Measurements from ENCODE around the gene RELN.
"Not testable (repeated sequence)": the region's sequence is repeated elsewhere in the genome, so short reads cannot be mapped to it uniquely, and the experiment has no call there.

Gene RELN

DNA sequence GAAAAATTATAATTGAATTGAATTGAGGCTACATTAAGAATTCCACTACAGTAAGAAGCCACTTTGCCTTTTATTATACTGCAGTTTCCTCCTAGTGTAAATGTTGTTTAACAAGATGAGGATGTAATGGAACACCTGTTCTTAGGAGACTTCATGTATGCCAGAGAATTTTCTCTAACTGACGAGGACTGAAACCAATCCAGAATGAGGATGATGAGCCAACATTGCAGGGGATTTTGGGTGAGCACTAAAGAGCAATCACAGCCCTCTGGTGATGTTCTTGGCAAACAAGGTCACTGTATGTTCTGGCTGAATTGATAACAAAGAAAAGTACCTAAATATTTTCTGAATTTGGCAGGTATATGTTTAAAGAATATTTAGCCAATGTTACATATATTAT is 60.9 kb downstream of the RELN start:
- no peak for TF ChIP-seq Cebpa-rat (IDR thresholded peaks at IDR 0.05)
- no peak overlapping the region for H3K9ac ChIP-seq
- no peaks in the 10 kb centered on the region for H4K20me1 ChIP-seq

DNA sequence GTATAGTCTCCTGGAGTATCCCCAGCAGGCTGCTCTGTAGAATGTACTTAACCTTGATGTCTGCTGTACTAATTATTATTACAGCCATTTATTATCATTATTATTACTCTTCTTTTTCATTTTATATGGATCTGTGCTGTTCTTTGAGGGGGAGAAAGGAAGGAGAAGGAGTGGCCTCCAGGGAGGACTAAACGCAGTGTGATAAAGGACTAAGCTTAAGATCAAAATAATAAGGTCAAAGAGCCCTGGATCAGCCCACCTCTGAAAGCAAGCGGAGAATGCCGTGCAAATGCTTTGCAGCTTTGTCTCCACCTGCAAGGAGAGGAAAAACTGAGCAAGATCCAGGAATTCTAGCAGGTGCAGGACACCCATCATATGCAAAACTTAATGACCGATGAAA is 65.3 kb downstream of the RELN start:
- no peak overlapping the region for H3K9ac ChIP-seq
- H3K36me3 ChIP-seq = no peaks in the 10 kb centered on the region
- no peak for TF ChIP-seq Cebpa-rat (IDR thresholded peaks at IDR 0.05)
- no peak overlapping the region for H3K27ac ChIP-seq
- H3K4me2 ChIP-seq = no peak overlapping the region
- no peaks in the 10 kb centered on the region for H4K20me1 ChIP-seq
- H3K4me1 ChIP-seq = no peaks in the 10 kb centered on the region
- no peaks in the 10 kb centered on the region for H3K9me3 ChIP-seq
- no peaks in the 10 kb centered on the region for H3K27me3 ChIP-seq
- no peak overlapping the region for H3K4me3 ChIP-seq

More for the DNA sequence above, 60.9 kb downstream of the RELN start:
- no peak overlapping the region for H3K4me2 ChIP-seq
- no peaks in the 10 kb centered on the region for H3K27me3 ChIP-seq
- H3K4me3 ChIP-seq = no peak overlapping the region
- no peaks in the 10 kb centered on the region for H3K9me3 ChIP-seq
- H3K36me3 ChIP-seq = no peaks in the 10 kb centered on the region
- H3K27ac ChIP-seq = no peak overlapping the region
- H3K4me1 ChIP-seq = 0 out of 2 replicates have a peak, but pooled peaks cover 5% of the 10 kb centered on the region

DNA sequence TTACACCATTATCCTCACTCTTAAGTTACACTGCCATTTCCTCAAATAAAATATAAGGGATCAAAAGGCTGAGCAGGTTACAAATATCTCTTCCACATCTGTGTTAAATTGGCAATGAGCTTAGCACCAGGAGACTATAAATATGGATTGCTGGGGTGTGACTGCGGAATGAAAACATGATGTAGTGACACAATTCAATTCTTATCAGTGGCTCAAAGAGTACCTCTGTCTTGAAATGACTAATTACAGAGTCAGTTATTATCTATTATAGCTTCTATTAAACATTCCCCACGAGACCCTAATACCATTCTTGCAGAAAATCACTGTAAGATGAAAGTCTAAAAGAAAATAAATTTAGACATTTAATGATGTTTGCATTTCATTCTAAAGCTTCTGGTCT is 67.1 kb downstream of the RELN start:
- TF ChIP-seq Cebpa-rat (IDR thresholded peaks at IDR 0.05) = no peak
- H3K36me3 ChIP-seq = no peaks in the 10 kb centered on the region
- H3K4me1 ChIP-seq = no peaks in the 10 kb centered on the region
- H4K20me1 ChIP-seq = no peaks in the 10 kb centered on the region
- H3K27me3 ChIP-seq = no peaks in the 10 kb centered on the region
- no peaks in the 10 kb centered on the region for H3K9me3 ChIP-seq
- no peak overlapping the region for H3K4me2 ChIP-seq
- no peak overlapping the region for H3K9ac ChIP-seq
- H3K4me3 ChIP-seq = no peak overlapping the region
- H3K27ac ChIP-seq = no peak overlapping the region

DNA sequence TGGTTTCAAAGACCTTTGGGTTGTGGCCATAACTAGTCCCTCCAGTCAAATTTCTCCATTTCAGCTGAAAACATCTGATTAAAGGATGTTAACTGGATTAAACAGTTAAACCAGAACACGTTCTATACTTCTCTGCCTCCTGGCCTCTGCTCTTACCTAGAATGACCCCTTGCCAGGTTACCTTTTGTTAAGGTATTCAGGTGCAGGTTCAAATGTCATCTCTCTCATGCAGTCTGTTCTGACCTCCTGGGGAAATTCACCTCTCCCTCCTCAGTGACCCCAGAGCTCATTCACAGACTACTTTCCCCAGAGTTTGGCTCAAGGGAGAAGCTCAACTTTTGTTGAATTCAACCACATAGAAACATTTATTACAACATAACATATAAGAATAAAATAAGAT is 67.8 kb downstream of the RELN start:
- H3K4me1 ChIP-seq = no peaks in the 10 kb centered on the region
- H3K27me3 ChIP-seq = no peaks in the 10 kb centered on the region
- no peak overlapping the region for H3K27ac ChIP-seq
- H3K9me3 ChIP-seq = no peaks in the 10 kb centered on the region
- no peak overlapping the region for H3K9ac ChIP-seq
- no peak overlapping the region for H3K4me3 ChIP-seq
- no peak overlapping the region for H3K4me2 ChIP-seq
- TF ChIP-seq Cebpa-rat (IDR thresholded peaks at IDR 0.05) = no peak
- no peaks in the 10 kb centered on the region for H4K20me1 ChIP-seq
- no peaks in the 10 kb centered on the region for H3K36me3 ChIP-seq

DNA sequence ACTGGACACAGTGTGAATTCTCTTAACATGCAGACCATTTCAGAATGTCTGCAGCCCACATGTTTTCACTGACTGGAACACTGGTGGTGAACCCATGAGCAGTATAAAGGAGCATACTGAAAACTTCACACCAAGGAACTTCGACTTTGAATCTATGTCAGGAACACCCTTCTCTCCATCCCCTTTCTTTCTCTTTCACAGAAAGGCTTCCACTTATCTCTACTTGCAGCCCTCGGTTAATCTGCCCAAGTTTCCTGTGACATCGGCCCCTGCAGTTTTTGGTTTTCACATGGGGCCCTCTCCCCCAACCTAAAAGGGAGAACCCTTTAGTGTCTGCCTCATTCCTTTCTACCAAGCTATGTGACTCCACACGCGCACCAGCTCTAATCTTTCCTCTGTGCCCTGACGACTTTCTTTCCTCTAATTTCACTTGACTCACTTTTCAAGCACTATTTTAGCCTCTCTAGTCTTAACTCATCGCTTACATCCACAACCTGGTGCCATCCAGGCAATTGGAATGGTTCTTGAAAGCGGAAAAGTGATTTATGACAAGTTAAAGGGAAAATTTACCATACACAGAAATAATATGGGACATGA is 70.1 kb downstream of the RELN start:
- no peaks in the 10 kb centered on the region for H4K20me1 ChIP-seq
- H3K9ac ChIP-seq = no peak overlapping the region
- no peaks in the 10 kb centered on the region for H3K9me3 ChIP-seq
- H3K36me3 ChIP-seq = no peaks in the 10 kb centered on the region
- TF ChIP-seq Cebpa-rat (IDR thresholded peaks at IDR 0.05) = no peak
- H3K4me3 ChIP-seq = no peak overlapping the region
- no peaks in the 10 kb centered on the region for H3K4me1 ChIP-seq
- no peaks in the 10 kb centered on the region for H3K27me3 ChIP-seq
- no peak overlapping the region for H3K27ac ChIP-seq
- no peak overlapping the region for H3K4me2 ChIP-seq

DNA sequence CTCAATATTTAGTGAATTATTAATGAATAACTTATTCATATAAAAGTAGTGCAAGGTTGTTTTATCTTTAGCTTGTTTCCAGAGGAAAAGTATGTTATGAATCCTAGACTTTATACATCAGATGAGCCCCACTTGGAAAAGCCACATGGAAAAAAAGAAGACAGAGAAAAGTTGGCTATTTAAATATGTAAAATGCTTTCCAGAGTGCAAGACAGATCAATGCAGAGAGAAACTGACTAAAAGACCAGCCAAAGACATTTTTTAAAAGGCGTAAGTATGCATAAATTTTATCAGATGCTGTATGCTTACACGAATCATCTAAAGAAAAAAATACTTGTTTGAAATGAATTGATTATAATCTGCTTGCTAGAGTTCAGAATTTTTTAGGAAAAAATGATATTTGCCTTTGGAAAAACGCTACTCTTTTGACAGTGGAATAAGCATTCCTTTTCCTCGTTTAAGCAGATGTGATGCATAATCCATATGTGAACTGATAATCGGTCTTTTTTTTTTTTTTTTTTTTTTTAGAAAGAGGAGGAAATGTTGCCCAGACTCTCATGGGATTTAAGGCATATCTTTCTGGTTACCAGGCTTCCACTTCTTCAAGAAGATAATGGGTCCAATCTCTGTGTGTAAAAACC is 70.7 kb downstream of the RELN start:
- Histone ChIP-seq H3K27me3 (no peaks in the 10 kb centered on the region), H3K4me3 (no peak overlapping the region), H3K27ac (no peak overlapping the region), H3K36me3 (no peaks in the 10 kb centered on the region), H3K4me2 (no peak overlapping the region), H3K9me3 (no peaks in the 10 kb centered on the region), H4K20me1 (no peaks in the 10 kb centered on the region), H3K9ac (no peak overlapping the region), H3K4me1 (no peaks in the 10 kb centered on the region)
- TF ChIP-seq Cebpa-rat (IDR thresholded peaks at IDR 0.05) = no peak

DNA sequence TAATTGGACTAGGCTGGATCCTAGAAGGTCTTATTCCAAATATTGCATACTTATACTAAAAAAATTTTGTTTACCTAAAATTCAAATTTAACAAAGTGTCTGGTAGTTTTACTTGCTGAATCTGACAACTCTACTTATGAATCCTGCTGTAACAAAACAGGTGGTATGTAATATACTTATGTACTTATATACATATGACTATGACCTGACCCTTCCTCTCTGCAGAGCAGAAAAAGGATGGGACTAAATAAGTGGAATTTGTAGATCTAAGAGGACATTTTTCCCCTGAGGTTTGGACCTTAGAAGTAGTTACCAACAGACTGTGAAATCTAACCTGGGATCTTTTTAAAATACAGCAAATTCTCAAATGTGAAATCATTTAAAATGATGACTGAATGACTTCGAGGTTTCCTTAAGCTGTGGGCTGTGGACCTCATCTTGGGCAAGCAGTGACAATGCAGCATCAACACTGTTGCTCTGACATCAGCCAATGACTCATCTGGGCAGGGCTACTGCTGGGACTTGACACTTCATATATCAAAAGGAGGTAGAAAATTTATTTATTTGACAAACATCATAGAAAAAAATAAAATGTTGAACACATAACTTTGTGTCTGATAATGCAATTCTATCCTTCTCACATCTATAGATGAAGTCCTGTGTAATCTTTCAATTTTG is 73.6 kb downstream of the RELN start:
- no peak overlapping the region for H3K4me3 ChIP-seq
- H3K36me3 ChIP-seq = no peaks in the 10 kb centered on the region
- H4K20me1 ChIP-seq = no peaks in the 10 kb centered on the region
- no peak overlapping the region for H3K9ac ChIP-seq
- no peak overlapping the region for H3K27ac ChIP-seq
- H3K4me2 ChIP-seq = no peak overlapping the region
- H3K9me3 ChIP-seq = no peaks in the 10 kb centered on the region
- no peak for TF ChIP-seq Cebpa-rat (IDR thresholded peaks at IDR 0.05)
- no peaks in the 10 kb centered on the region for H3K27me3 ChIP-seq
- H3K4me1 ChIP-seq = no peaks in the 10 kb centered on the region

DNA sequence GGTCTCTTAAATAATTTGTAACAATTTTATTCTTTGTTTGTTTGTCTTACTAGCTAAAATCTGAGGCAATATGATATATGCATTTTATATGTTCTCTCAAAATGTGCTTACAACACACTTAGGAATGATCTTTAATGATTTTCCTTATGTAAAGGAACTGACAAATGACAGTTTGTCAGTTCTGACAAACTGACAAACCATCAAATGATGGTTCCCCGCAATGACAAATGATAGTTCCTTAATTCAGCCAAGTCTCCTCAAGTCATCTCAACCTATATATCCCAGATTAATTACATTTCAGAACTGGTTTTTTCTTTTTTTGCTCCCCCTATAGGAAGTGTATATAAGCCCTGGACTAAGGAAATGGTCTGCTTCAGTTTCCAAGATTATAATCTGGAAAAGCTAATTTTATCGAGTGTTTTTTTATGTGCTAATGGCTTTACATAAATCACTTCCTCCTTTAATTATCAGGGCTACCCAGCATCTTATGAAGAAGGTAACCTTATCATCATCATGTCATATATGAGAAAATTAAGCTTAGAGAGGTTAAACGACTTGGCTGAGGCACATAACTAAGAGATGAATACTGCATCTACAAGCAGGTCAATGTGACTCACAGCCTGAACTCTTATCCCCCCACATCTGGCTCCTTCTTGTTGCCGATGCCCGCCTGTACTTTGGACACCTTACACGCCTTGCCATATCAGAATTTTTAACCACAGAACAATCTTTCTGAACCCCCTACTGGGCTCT is 75.1 kb downstream of the RELN start:
- no peaks in the 10 kb centered on the region for H3K36me3 ChIP-seq
- H3K4me3 ChIP-seq = no peak overlapping the region
- no peak overlapping the region for H3K9ac ChIP-seq
- no peak for TF ChIP-seq Cebpa-rat (IDR thresholded peaks at IDR 0.05)
- no peaks in the 10 kb centered on the region for H4K20me1 ChIP-seq
- no peaks in the 10 kb centered on the region for H3K4me1 ChIP-seq
- no peak overlapping the region for H3K27ac ChIP-seq
- no peaks in the 10 kb centered on the region for H3K27me3 ChIP-seq
- H3K9me3 ChIP-seq = no peaks in the 10 kb centered on the region
- H3K4me2 ChIP-seq = no peak overlapping the region

DNA sequence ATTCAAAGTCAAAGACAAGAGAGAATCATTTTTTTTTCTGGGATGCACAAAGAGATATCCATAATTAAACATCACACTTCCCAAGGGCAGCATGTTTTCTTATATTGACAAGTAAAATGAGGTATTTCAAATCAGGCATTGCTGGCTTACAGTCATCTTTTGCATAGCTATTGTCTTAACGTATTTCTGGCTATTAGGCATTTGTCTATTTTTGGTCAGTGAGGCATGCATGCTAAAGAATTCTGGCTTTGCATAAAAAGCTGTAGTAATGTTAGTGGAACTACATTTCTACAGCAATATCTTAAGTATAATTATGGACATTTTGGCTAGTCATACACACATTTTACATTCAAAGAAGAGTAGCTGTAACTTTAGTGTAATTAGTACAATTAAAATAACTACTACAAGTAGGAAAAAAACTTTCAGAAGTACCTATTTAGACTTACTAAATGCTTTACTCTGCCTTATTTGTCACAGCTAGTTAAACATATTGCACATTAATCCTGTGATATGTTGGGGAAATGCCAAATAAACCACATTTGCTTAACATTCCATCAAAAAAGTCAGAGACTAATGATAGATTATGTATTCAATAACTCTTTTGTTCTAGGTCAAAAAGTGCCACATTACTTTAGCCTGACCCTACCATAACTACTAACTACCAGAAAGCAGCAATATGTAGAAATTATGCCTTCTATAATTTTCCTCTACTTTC is 76.4 kb downstream of the RELN start:
- no peak for TF ChIP-seq Cebpa-rat (IDR thresholded peaks at IDR 0.05)
- Histone ChIP-seq H3K4me2 (no peak overlapping the region), H4K20me1 (no peaks in the 10 kb centered on the region), H3K9ac (no peak overlapping the region), H3K9me3 (no peaks in the 10 kb centered on the region), H3K27me3 (no peaks in the 10 kb centered on the region), H3K4me1 (no peaks in the 10 kb centered on the region), H3K27ac (no peak overlapping the region), H3K36me3 (no peaks in the 10 kb centered on the region), H3K4me3 (no peak overlapping the region)

DNA sequence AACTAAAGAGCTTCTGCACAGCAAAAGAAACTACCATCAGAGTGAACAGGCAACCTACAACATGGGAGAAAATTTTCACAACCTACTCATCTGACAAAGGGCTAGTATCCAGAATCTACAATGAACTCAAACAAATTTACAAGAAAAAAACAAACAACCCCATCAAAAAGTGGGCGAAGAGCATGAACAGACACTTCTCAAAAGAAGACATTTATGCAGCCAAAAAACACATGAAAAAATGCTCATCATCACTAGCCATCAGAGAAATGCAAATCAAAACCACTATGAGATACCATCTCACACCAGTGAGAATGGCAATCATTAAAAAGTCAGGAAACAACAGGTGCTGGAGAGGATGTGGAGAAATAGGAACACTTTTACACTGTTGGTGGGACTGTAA is 78.4 kb downstream of the RELN start:
- H3K9ac ChIP-seq, H3K36me3 ChIP-seq, H3K9me3 ChIP-seq, H3K27me3 ChIP-seq, H4K20me1 ChIP-seq, H3K4me2 ChIP-seq, H3K4me1 ChIP-seq, H3K4me3 ChIP-seq, H3K27ac ChIP-seq: not testable (repeated sequence)

Data from BLaER1 (cell line).